CD4-positive, alpha-beta T cell treated with Interleukin-4 for 4 hours (primary cell): ENCODE measurements around the gene RFX4.
"Not testable (repeated sequence)": the region's sequence is repeated elsewhere in the genome, so short reads cannot be mapped to it uniquely, and the experiment has no call there.

ENCODE experiments used
- DNase-seq: peaks from one replicate; pipeline ENCODE4 v3.0.0-alpha.2; 2020

Gene RFX4

GRCh38 chr12:106594447-106594846 lies 11.6 kb downstream of the RFX4 start:
- DNase-seq, result no peak

GRCh38 chr12:106595268-106595667 lies 12.5 kb downstream of the RFX4 start:
- DNase-seq, result no peak

GRCh38 chr12:106598003-106598402 lies 15.2 kb downstream of the RFX4 start:
- DNase-seq, result no peak

GRCh38 chr12:106599302-106599701 lies 16.5 kb downstream of the RFX4 start:
- no peak for DNase-seq

GRCh38 chr12:106600503-106600902 lies 17.7 kb downstream of the RFX4 start:
- no peak for DNase-seq

GRCh38 chr12:106601031-106601430 lies 18.2 kb downstream of the RFX4 start:
- no peak for DNase-seq

GRCh38 chr12:106601496-106601895 lies 18.7 kb downstream of the RFX4 start:
- no peak for DNase-seq

GRCh38 chr12:106602076-106602475 lies 19.3 kb downstream of the RFX4 start:
- DNase-seq, result no peak

- no peak for DNase-seq
These were observed 22.4 kb downstream of the RFX4 start for GRCh38 chr12:106605254-106605653.

- not testable (repeated sequence) for DNase-seq
These were observed 37.8 kb downstream of the RFX4 start for GRCh38 chr12:106620588-106620987.

GRCh38 chr12:106625976-106626375 lies 43.2 kb downstream of the RFX4 start:
- no peak for DNase-seq

- no peak for DNase-seq
These were observed 47.2 kb downstream of the RFX4 start for GRCh38 chr12:106629797-106630659.

- DNase-seq, result no peak
These were observed 48.3 kb downstream of the RFX4 start for GRCh38 chr12:106631150-106631549.

GRCh38 chr12:106631797-106632196 lies 49.0 kb downstream of the RFX4 start:
- DNase-seq, result no peak

GRCh38 chr12:106632797-106633450 lies 50.1 kb downstream of the RFX4 start:
- no peak for DNase-seq

- no peak for DNase-seq
These were observed 50.6 kb downstream of the RFX4 start for GRCh38 chr12:106633451-106633823.

GRCh38 chr12:106634206-106634605 lies 51.4 kb downstream of the RFX4 start:
- no peak for DNase-seq

GRCh38 chr12:106643000-106643399 lies 60.2 kb downstream of the RFX4 start:
- DNase-seq, result no peak

- DNase-seq, result no peak
These were observed 61.7 kb downstream of the RFX4 start for GRCh38 chr12:106644335-106645073.

- DNase-seq, result no peak
These were observed 62.2 kb downstream of the RFX4 start for GRCh38 chr12:106645074-106645421.

GRCh38 chr12:106645465-106646330 lies 62.9 kb downstream of the RFX4 start:
- no peak for DNase-seq

GRCh38 chr12:106646472-106646871 lies 63.7 kb downstream of the RFX4 start:
- no peak for DNase-seq
